Smooth muscle cell (in vitro differentiated cells): ENCODE measurements around the gene ZNF618. TPM values are rescaled to one million over a fixed set of nuclear protein-coding genes. Genes with fewer than 3 reads are reported as not detected.

ENCODE experiments used
- DNase-seq: peaks from one replicate; lab custom pipeline; 2025; ENCODE audit not compliant: unreplicated experiment; lab: John Stamatoyannopoulos, UW
- H2AFZ ChIP-seq: fragments of 200-600 bp; sonication (generic); 2 replicates; pipeline ENCODE4 v1.6.0; 2016; ENCODE audit warnings: antibody characterized with exemption, low read depth, mild to moderate bottlenecking
- H3F3A ChIP-seq: fragments of 200-600 bp; sonication (generic); 2 replicates; pipeline ENCODE4 v1.6.0; 2017; ENCODE audit warnings: antibody characterized with exemption, low read depth
- H3K27ac ChIP-seq: fragments of 200-600 bp; sonication (generic); 2 replicates; pipeline ENCODE4 v1.5.1; 2016; ENCODE audit warnings: low read depth, mild to moderate bottlenecking
- H3K27me3 ChIP-seq: fragments of 200-600 bp; sonication (generic); 2 replicates; pipeline ENCODE4 v1.6.1; 2016; ENCODE audit warnings: low read depth, mild to moderate bottlenecking
- H3K36me3 ChIP-seq: fragments of 200-600 bp; sonication (generic); 2 replicates; pipeline ENCODE4 v1.5.1; 2016; ENCODE audit warnings: low read depth
- H3K4me1 ChIP-seq: fragments of 200-600 bp; sonication (generic); 2 replicates; pipeline ENCODE4 v1.5.1; 2016; ENCODE audit warnings: low read depth
- H3K4me2 ChIP-seq: fragments of 200-600 bp; sonication (generic); 2 replicates; pipeline ENCODE4 v1.6.0; 2016; ENCODE audit warnings: mild to moderate bottlenecking
- H3K4me3 ChIP-seq: fragments of 200-600 bp; sonication (generic); 2 replicates; pipeline ENCODE4 v1.5.1; 2016; ENCODE audit warnings: mild to moderate bottlenecking
- H3K79me2 ChIP-seq: fragments of 200-600 bp; sonication (generic); 2 replicates; pipeline ENCODE4 v1.6.0; 2016; ENCODE audit warnings: low read depth, mild to moderate bottlenecking
- H3K9ac ChIP-seq: fragments of 200-600 bp; sonication (generic); 2 replicates; pipeline ENCODE4 v1.6.0; 2016; ENCODE audit warnings: low read depth
- H3K9me3 ChIP-seq: fragments of 200-600 bp; sonication (generic); replicated peaks from 2 replicates; pipeline ENCODE4 v1.5.1; 2016; ENCODE audit warnings: low read depth
- H4K20me1 ChIP-seq: fragments of 200-600 bp; sonication (generic); 2 replicates; pipeline ENCODE4 v1.6.0; 2016; ENCODE audit warnings: low read depth
- WGBS: methylation state at CpG from one replicate; pipeline ENCODE4 v1.1.7; 2016; ENCODE audit warnings: low lambda C conversion rate; 5-methylcytosine and 5-hydroxymethylcytosine counted together
- polyA plus RNA-seq: library from polyadenylated mRNA; unstranded; fragments of >200 nt; fragmentation: Nextera tagmentation; extraction: Ambion mirVana; gene quantifications from 2 replicates; pipeline ENCODE4 v1.2.1, GENCODE V29; 2016
- total RNA-seq: library from RNA; depleted of rRNA; stranded (reverse); fragments of >200 nt; gene quantifications from 2 replicates; pipeline ENCODE4 v1.2.3, GENCODE V29; 2014
- TF ChIP-seq, protein P1 (sequence below): fragments of 200-600 bp; sonication (generic); IDR thresholded peaks from 2 replicates; pipeline ENCODE4 v1.5.1; 2017; ENCODE audit warnings: borderline replicate concordance, mild to moderate bottlenecking, antibody characterized with exemption; ENCODE audit not compliant: insufficient read depth, poor library complexity, severe bottlenecking

Gene ZNF618
- total and polyA plus RNA-seq, 2 experiments from 2014 or later = 9.9 to 19.5 TPM

GRCh38 chr9:114023961-114024360 lies 147.9 kb downstream of the ZNF618 start:
- Histone ChIP-seq H3K4me3 (no peak overlapping the region), H3K36me3 (peaks cover 31% of the 10 kb centered on the region), H3K79me2 (no peaks in the 10 kb centered on the region), H4K20me1 (no peaks in the 10 kb centered on the region), H3K4me2 (no peak overlapping the region), H2AFZ (no peak overlapping the region), H3K9ac (no peak overlapping the region), H3K27me3 (no peaks in the 10 kb centered on the region), H3K27ac (no peak overlapping the region), H3K9me3 (peaks cover 11% of the 10 kb centered on the region), H3F3A (no peaks in the 10 kb centered on the region), H3K4me1 (no peaks in the 10 kb centered on the region)
- DNase-seq = no peak
- 55% methylated on average over 1 of the region's 1 CpG for WGBS
- TF ChIP-seq, protein P1, sequence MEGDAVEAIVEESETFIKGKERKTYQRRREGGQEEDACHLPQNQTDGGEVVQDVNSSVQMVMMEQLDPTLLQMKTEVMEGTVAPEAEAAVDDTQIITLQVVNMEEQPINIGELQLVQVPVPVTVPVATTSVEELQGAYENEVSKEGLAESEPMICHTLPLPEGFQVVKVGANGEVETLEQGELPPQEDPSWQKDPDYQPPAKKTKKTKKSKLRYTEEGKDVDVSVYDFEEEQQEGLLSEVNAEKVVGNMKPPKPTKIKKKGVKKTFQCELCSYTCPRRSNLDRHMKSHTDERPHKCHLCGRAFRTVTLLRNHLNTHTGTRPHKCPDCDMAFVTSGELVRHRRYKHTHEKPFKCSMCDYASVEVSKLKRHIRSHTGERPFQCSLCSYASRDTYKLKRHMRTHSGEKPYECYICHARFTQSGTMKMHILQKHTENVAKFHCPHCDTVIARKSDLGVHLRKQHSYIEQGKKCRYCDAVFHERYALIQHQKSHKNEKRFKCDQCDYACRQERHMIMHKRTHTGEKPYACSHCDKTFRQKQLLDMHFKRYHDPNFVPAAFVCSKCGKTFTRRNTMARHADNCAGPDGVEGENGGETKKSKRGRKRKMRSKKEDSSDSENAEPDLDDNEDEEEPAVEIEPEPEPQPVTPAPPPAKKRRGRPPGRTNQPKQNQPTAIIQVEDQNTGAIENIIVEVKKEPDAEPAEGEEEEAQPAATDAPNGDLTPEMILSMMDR = no peak

DNA sequence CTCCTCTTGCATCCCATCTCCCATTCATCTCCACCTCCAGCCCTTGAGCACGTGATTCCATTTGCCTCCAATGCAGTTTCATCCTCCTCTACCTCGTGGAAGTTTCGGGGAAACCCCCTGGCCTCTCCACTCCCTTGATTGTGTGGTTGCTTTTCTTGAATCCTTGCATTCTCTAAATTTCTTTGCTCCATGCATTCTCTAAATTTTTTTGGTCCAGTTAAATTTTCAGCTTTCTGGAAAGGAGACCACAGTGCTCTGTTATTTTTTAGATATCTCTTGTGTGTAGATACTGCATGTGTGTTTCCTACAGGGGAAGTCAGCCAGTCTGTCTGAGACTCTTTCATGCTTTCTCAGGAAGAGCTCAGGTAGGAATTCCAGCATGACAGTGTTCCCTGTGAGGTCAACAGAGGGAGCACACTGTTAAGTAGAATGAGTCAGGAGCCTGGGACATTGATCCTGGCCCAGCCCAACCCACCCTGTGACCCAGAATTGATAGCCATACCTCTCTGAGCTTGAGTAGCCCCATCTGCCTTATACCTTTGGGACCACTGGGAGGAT lies 149.2 kb downstream of the ZNF618 start:
- Histone ChIP-seq H3K27me3 (no peaks in the 10 kb centered on the region), H3K27ac (no peak overlapping the region), H3K9me3 (peaks cover 11% of the 10 kb centered on the region), H3K36me3 (peaks cover 31% of the 10 kb centered on the region), H2AFZ (no peak overlapping the region), H3K79me2 (no peaks in the 10 kb centered on the region), H3K4me1 (no peaks in the 10 kb centered on the region), H4K20me1 (peaks cover 3% of the 10 kb centered on the region), H3K9ac (no peak overlapping the region), H3K4me2 (no peak overlapping the region), H3F3A (no peaks in the 10 kb centered on the region), H3K4me3 (no peak overlapping the region)
- no peak for DNase-seq
- 84% methylated on average over 3 of the region's 3 CpGs for WGBS
- TF ChIP-seq, protein P1 = no peak

- Histone ChIP-seq H3K9ac (no peak overlapping the region), H3K9me3 (peaks cover 11% of the 10 kb centered on the region), H3K27ac (no peak overlapping the region), H2AFZ (no peak overlapping the region), H3K4me2 (no peak overlapping the region), H3F3A (no peaks in the 10 kb centered on the region), H3K4me3 (no peak overlapping the region), H3K79me2 (no peaks in the 10 kb centered on the region), H3K36me3 (peaks cover 28% of the 10 kb centered on the region), H4K20me1 (peaks cover 3% of the 10 kb centered on the region), H3K4me1 (no peaks in the 10 kb centered on the region), H3K27me3 (no peaks in the 10 kb centered on the region)
- TF ChIP-seq, protein P1 = no peak
- 98% methylated on average over 5 of the region's 5 CpGs for WGBS
- DNase-seq = no peak
Measured at GRCh38 chr9:114025760-114026159, 149.7 kb downstream of the ZNF618 start.

DNA sequence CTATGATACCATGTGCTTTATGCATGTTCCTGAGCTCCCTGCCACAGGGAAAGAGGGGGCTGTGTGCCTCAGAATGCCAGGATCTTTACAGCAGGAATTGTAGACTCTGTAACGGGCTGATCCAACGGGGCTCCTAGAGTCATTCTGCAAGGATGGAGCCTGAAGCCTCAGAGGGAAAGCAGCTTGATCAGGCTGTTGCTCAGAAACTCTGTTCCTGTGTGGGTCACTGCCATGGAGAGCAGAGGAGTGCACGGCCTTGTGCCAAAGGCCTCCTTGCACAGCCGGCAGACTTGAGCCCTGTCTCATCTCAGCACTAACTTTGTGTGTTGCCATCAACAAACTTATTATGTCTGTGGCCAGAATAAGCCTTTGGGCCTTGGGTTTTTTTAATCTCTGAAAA lies 150.2 kb downstream of the ZNF618 start:
- DNase-seq = no peak
- Histone ChIP-seq H3K4me1 (no peaks in the 10 kb centered on the region), H3K36me3 (peaks cover 23% of the 10 kb centered on the region), H3K4me2 (no peak overlapping the region), H3K27me3 (no peaks in the 10 kb centered on the region), H2AFZ (no peak overlapping the region), H3K27ac (no peak overlapping the region), H3K79me2 (no peaks in the 10 kb centered on the region), H3F3A (no peaks in the 10 kb centered on the region), H3K4me3 (no peak overlapping the region), H4K20me1 (peaks cover 3% of the 10 kb centered on the region), H3K9ac (no peak overlapping the region), H3K9me3 (peaks cover 11% of the 10 kb centered on the region)
- WGBS = 95% methylated on average over 4 of the region's 4 CpGs
- TF ChIP-seq, protein P1 = no peak
